Measurements from ENCODE around the gene AQR. TPM values are rescaled to one million over a fixed set of nuclear protein-coding genes. Genes with fewer than 3 reads are reported as not detected.
A peak's percentile ranks its signal among the peaks of the same experiment; 100 is the strongest.

The AQR gene
- total and polyA plus RNA-seq, 2 of the 13 experiments (the other 11 are each of a cell fraction or from before 2014, with no cell fraction given), result 18.7 to 31.3 TPM

- TF ChIP-seq, protein P1, sequence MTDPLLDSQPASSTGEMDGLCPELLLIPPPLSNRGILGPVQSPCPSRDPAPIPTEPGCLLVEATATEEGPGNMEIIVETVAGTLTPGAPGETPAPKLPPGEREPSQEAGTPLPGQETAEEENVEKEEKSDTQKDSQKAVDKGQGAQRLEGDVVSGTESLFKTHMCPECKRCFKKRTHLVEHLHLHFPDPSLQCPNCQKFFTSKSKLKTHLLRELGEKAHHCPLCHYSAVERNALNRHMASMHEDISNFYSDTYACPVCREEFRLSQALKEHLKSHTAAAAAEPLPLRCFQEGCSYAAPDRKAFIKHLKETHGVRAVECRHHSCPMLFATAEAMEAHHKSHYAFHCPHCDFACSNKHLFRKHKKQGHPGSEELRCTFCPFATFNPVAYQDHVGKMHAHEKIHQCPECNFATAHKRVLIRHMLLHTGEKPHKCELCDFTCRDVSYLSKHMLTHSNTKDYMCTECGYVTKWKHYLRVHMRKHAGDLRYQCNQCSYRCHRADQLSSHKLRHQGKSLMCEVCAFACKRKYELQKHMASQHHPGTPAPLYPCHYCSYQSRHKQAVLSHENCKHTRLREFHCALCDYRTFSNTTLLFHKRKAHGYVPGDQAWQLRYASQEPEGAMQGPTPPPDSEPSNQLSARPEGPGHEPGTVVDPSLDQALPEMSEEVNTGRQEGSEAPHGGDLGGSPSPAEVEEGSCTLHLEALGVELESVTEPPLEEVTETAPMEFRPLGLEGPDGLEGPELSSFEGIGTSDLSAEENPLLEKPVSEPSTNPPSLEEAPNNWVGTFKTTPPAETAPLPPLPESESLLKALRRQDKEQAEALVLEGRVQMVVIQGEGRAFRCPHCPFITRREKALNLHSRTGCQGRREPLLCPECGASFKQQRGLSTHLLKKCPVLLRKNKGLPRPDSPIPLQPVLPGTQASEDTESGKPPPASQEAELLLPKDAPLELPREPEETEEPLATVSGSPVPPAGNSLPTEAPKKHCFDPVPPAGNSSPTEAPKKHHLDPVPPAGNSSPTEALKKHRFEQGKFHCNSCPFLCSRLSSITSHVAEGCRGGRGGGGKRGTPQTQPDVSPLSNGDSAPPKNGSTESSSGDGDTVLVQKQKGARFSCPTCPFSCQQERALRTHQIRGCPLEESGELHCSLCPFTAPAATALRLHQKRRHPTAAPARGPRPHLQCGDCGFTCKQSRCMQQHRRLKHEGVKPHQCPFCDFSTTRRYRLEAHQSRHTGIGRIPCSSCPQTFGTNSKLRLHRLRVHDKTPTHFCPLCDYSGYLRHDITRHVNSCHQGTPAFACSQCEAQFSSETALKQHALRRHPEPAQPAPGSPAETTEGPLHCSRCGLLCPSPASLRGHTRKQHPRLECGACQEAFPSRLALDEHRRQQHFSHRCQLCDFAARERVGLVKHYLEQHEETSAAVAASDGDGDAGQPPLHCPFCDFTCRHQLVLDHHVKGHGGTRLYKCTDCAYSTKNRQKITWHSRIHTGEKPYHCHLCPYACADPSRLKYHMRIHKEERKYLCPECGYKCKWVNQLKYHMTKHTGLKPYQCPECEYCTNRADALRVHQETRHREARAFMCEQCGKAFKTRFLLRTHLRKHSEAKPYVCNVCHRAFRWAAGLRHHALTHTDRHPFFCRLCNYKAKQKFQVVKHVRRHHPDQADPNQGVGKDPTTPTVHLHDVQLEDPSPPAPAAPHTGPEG (CRISPR knock-in tag; IDR thresholded peaks at IDR 0.05), result peak; percentile 80; the same call in 1 of the 2 replicates
- TF ChIP-seq RXRA (CRISPR knock-in tag; IDR thresholded peaks at IDR 0.05) (peak; percentile 43; the same call in 1 of the 2 replicates), NFE2L1 (CRISPR knock-in tag; IDR thresholded peaks at IDR 0.05; ENCODE audit: borderline replicate concordance) (no peak), MXD3 (CRISPR knock-in tag; IDR thresholded peaks at IDR 0.05) (no peak), TIGD3 (CRISPR knock-in tag; IDR thresholded peaks at IDR 0.05; ENCODE audit: borderline replicate concordance) (no peak), PRDM10 (CRISPR knock-in tag; IDR thresholded peaks at IDR 0.05; ENCODE audit: low read depth) (peak; percentile 61; the same call in 1 of the 2 replicates), ZNF703 (CRISPR knock-in tag; IDR thresholded peaks at IDR 0.05; ENCODE audit: borderline replicate concordance) (no peak), ZNF180 (CRISPR knock-in tag; IDR thresholded peaks at IDR 0.05; ENCODE audit: borderline replicate concordance, low read depth) (no peak), NR2F2 (IDR thresholded peaks at IDR 0.05; ENCODE audit: borderline replicate concordance, low read depth) (no peak), ARNTL (CRISPR knock-in tag; IDR thresholded peaks at IDR 0.05) (0 out of 2 replicates have a peak, but pooled peaks have one; percentile 48), RCOR2 (CRISPR knock-in tag; IDR thresholded peaks at IDR 0.05) (no peak), HNF4A (CRISPR knock-in tag; IDR thresholded peaks at IDR 0.05) (peak; percentile 43; the same call in 1 of the 2 replicates), ZNF614 (CRISPR knock-in tag; IDR thresholded peaks at IDR 0.05; ENCODE audit: borderline replicate concordance) (peak; percentile 86)
- TF ChIP-seq, protein P2, sequence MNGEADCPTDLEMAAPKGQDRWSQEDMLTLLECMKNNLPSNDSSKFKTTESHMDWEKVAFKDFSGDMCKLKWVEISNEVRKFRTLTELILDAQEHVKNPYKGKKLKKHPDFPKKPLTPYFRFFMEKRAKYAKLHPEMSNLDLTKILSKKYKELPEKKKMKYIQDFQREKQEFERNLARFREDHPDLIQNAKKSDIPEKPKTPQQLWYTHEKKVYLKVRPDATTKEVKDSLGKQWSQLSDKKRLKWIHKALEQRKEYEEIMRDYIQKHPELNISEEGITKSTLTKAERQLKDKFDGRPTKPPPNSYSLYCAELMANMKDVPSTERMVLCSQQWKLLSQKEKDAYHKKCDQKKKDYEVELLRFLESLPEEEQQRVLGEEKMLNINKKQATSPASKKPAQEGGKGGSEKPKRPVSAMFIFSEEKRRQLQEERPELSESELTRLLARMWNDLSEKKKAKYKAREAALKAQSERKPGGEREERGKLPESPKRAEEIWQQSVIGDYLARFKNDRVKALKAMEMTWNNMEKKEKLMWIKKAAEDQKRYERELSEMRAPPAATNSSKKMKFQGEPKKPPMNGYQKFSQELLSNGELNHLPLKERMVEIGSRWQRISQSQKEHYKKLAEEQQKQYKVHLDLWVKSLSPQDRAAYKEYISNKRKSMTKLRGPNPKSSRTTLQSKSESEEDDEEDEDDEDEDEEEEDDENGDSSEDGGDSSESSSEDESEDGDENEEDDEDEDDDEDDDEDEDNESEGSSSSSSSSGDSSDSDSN (CRISPR knock-in tag; IDR thresholded peaks at IDR 0.05), result peak; percentile 69
Observed at GRCh38 chr15:34969340-34970097, at the start of gene AQR (continued).
